ENCODE data around the gene LAMC2. TPM values are rescaled to one million over a fixed set of nuclear protein-coding genes. Genes with fewer than 3 reads are reported as not detected.

LAMC2 gene
- total and polyA plus RNA-seq, 2 of the 8 experiments (the other 6 are each of a cell fraction or from before 2014, with no cell fraction given), result 4.6 to 12.9 TPM

GRCh38 chr1:183277821-183278738 lies 92.0 kb downstream of the LAMC2 start:
- DNase-seq (ENCODE audit: low read depth in 1 of 2, low spot score in 2 of 2), result no peak
- Histone ChIP-seq H2BK20ac (ENCODE audit: low read length) (no peak overlapping the region; the same call in 1 of the 2 replicates), H3K9ac (replicated peaks in 1 of 4; ENCODE audit: extremely low read depth in 1 of 4, low read depth in 3 of 4, low read length in 3 of 4) (no peak overlapping the region), H2AK5ac (ENCODE audit: low read depth, low read length) (peak overlapping the region; percentile 47; the same call in 1 of the 2 replicates), H3K14ac (ENCODE audit: insufficient read length) (no peak overlapping the region), H3K36me3 (ENCODE audit: control insufficient read depth in 2 of 4, insufficient read depth in 4 of 4, low read length in 3 of 4) (no peaks in the 10 kb centered on the region), H4K91ac (replicated peaks; ENCODE audit: insufficient read length, low read length) (peak overlapping the region; percentile 25), H3K27me3 (replicated peaks in 1 of 4; ENCODE audit: control insufficient read depth in 3 of 4, extremely low read depth in 1 of 4, insufficient read depth in 3 of 4, low read length in 3 of 4) (no peaks in the 10 kb centered on the region), H3K18ac (ENCODE audit: extremely low read depth, low read length) (no peak overlapping the region), H3K56ac (replicated peaks; ENCODE audit: insufficient read length, low read depth, low read length) (no peak overlapping the region), H3K23ac (ENCODE audit: insufficient read length) (no peak overlapping the region), H2BK120ac (replicated peaks; ENCODE audit: low read depth, low read length) (no peak overlapping the region), H3K4me2 (ENCODE audit: insufficient read depth in 1 of 2, low read depth in 2 of 2, low read length in 2 of 2) (0 out of 4 replicates have a peak overlapping the region, but pooled peaks of 1 of the 2 experiments have one; percentile 18), H2AFZ (ENCODE audit: low read length) (no peak overlapping the region), H2BK15ac (ENCODE audit: low read length) (peak overlapping the region; percentile 1), H3K4ac (replicated peaks; ENCODE audit: insufficient read length, low read depth, low read length) (no peak overlapping the region), H3K9me3 (ENCODE audit: insufficient read depth in 2 of 2, low read depth in 1 of 2, low read length in 1 of 2) (no peaks in the 10 kb centered on the region), H4K8ac (ENCODE audit: extremely low read depth, insufficient read depth, low read length) (no peak overlapping the region), H3K27ac (ENCODE audit: low read depth, low read length) (no peak overlapping the region), H3K23me2 (ENCODE audit: low read depth, low read length) (no peaks in the 10 kb centered on the region), H4K20me1 (replicated peaks in 1 of 2; ENCODE audit: control insufficient read depth in 1 of 2, insufficient read depth in 2 of 2, low read length in 2 of 2) (no peaks in the 10 kb centered on the region), H2BK5ac (ENCODE audit: low read depth, low read length) (0 out of 2 replicates have a peak overlapping the region, but pooled peaks have one; percentile 60), H2BK12ac (ENCODE audit: low read depth, low read length) (no peak overlapping the region; the same call in 1 of the 2 replicates), H4K5ac (ENCODE audit: insufficient read length, low read depth, low read length) (no peak overlapping the region), H3K4me3 (ENCODE audit: extremely low read depth in 1 of 4, insufficient read depth in 2 of 4, low read depth in 3 of 4, low read length in 4 of 4) (no peak overlapping the region), H3K79me2 (ENCODE audit: control insufficient read depth in 1 of 2, insufficient read depth in 2 of 2, low read length in 2 of 2) (no peaks in the 10 kb centered on the region), H3K4me1 (replicated peaks in 1 of 4; ENCODE audit: control insufficient read depth in 3 of 4, insufficient read depth in 4 of 4, low read length in 3 of 4) (peaks cover 14 to 23% (median 18%) of the 10 kb centered on the region in 4 experiments), H3K79me1 (ENCODE audit: low read depth, low read length) (no peaks in the 10 kb centered on the region)
- 81 to 100% methylated on average over 2 to 7 of the region's 7 CpGs for WGBS, 2 experiments (ENCODE audit: extremely low coverage in 1 of 2, insufficient coverage in 1 of 2, insufficient read length in 1 of 2, insufficient replicate concordance in 2 of 2, low coverage in 1 of 2, low lambda C conversion rate in 2 of 2, missing lambda C conversion rate in 1 of 2)
- ChIA-PET POLR2A (ENCODE audit: partially characterized antibody) (no interaction called here), CTCF (ENCODE audit: partially characterized antibody) (interaction anchor here (0.5 to 6.8 kb wide), 21 partner anchors 10 to 1936 kb away, joined by 3 to 84 read pairs (median 4); partner anchors contain the start of gene NMNAT2)
- FAIRE-seq, result no peak
- TF ChIP-seq JUND (IDR thresholded peaks at IDR 0.05; ENCODE audit: low read length) (no peak), POLR2A (IDR thresholded peaks at IDR 0.05; ENCODE audit: control extremely low read depth in 1 of 2, low read depth in 2 of 2, low read length in 2 of 2) (no peak), EGR1 (IDR thresholded peaks at IDR 0.05; ENCODE audit: borderline replicate concordance, low read depth, low read length) (no peak), CHD2 (IDR thresholded peaks at IDR 0.05; ENCODE audit: low read length) (no peak)
